SK-N-SH treated with all-trans-retinoic acid at 6 μM for 48 hours (cell line): ENCODE measurements around the gene NAPSA.

Source experiments
- ATAC-seq: fragments of 200-7000 bp; cut with Tn5 transposase; 3 replicates; pipeline ENCODE4 v1.9.1; 2020; ENCODE audit warnings: mild to moderate bottlenecking, moderate library complexity
- ARNTL ChIP-seq: fragments of 450-650 bp; formaldehyde crosslinking; IDR thresholded peaks from 2 replicates; pipeline ENCODE4 v1.5.0; 2020; ENCODE audit warnings: low read depth, mild to moderate bottlenecking, moderate library complexity, borderline replicate concordance
- BACH2 ChIP-seq: fragments of 250-450 bp; sonication (Bioruptor Pico); IDR thresholded peaks from 2 replicates; pipeline ENCODE4 v1.9.0; 2021; ENCODE audit warnings: mild to moderate bottlenecking, borderline replicate concordance
- CSDC2 ChIP-seq: fragments of 250-450 bp; sonication (Bioruptor Pico); IDR thresholded peaks from 2 replicates; pipeline ENCODE4 v1.5.0; 2020; ENCODE audit warnings: mild to moderate bottlenecking, moderate library complexity
- ESRRG ChIP-seq: fragments of 250-450 bp; sonication (Bioruptor Pico); IDR thresholded peaks from 2 replicates; pipeline ENCODE4 v1.6.1; 2021; ENCODE audit warnings: mild to moderate bottlenecking
- GLIS3 ChIP-seq: fragments of 250-450 bp; sonication (Bioruptor Pico); IDR thresholded peaks from 2 replicates; pipeline ENCODE4 v1.5.0; 2020; ENCODE audit warnings: mild to moderate bottlenecking, moderate library complexity
- ISL1 ChIP-seq: fragments of 250-450 bp; sonication (Bioruptor Pico); IDR thresholded peaks from 2 replicates; pipeline ENCODE4 v2.1.2; 2022; ENCODE audit warnings: mild to moderate bottlenecking, moderate library complexity
- OSR1 ChIP-seq: fragments of 250-450 bp; sonication (Bioruptor Pico); IDR thresholded peaks from 2 replicates; pipeline ENCODE4 v1.8.0; 2022; ENCODE audit warnings: moderate library complexity, mild to moderate bottlenecking, inconsistent platforms
- PPARA ChIP-seq: fragments of 250-450 bp; sonication (Bioruptor Pico); IDR thresholded peaks from 2 replicates; pipeline ENCODE4 v1.5.0; 2020; ENCODE audit warnings: mild to moderate bottlenecking, borderline replicate concordance
- RARB ChIP-seq: fragments of 250-450 bp; sonication (Bioruptor Pico); IDR thresholded peaks from 2 replicates; pipeline ENCODE4 v1.8.0; 2021; ENCODE audit warnings: mild to moderate bottlenecking, moderate library complexity
- SNAI2 ChIP-seq: fragments of 250-450 bp; sonication (Bioruptor Pico); IDR thresholded peaks from 2 replicates; pipeline ENCODE4 v1.5.0; 2020; ENCODE audit warnings: mild to moderate bottlenecking, moderate library complexity
- TCF4 ChIP-seq: fragments of 250-450 bp; sonication (Bioruptor Pico); IDR thresholded peaks from 2 replicates; pipeline ENCODE4 v1.8.0; 2021; ENCODE audit warnings: mild to moderate bottlenecking, moderate library complexity, borderline replicate concordance
- TOX ChIP-seq: fragments of 250-450 bp; sonication (Bioruptor Pico); IDR thresholded peaks from 2 replicates; pipeline ENCODE4 v1.8.0; 2021; ENCODE audit warnings: mild to moderate bottlenecking, moderate library complexity, borderline replicate concordance
- ZC3H10 ChIP-seq: fragments of 250-450 bp; sonication (Bioruptor Pico); IDR thresholded peaks from 2 replicates; pipeline ENCODE4 v1.5.1; 2021; ENCODE audit warnings: mild to moderate bottlenecking, moderate library complexity
- ZFP3 ChIP-seq: fragments of 250-450 bp; sonication (Bioruptor Pico); IDR thresholded peaks from 2 replicates; pipeline ENCODE4 v1.5.0; 2020; ENCODE audit warnings: mild to moderate bottlenecking, moderate library complexity
- ZFP30 ChIP-seq: fragments of 450-650 bp; formaldehyde crosslinking; IDR thresholded peaks from 2 replicates; pipeline ENCODE4 v1.5.0; 2022; ENCODE audit warnings: mild to moderate bottlenecking, moderate library complexity
- ZNF565 ChIP-seq: fragments of 450-650 bp; formaldehyde crosslinking; conservative IDR thresholded peaks from 2 replicates; pipeline ENCODE4 v1.5.0; 2020; ENCODE audit warnings: low read depth, mild to moderate bottlenecking, moderate library complexity
- ZNF70 ChIP-seq: fragments of 450-650 bp; formaldehyde crosslinking; IDR thresholded peaks from 2 replicates; pipeline ENCODE4 v1.5.0; 2020; ENCODE audit warnings: mild to moderate bottlenecking, moderate library complexity
- ZNF8 ChIP-seq: fragments of 450-650 bp; formaldehyde crosslinking; IDR thresholded peaks from 2 replicates; pipeline ENCODE4 v1.5.0; 2020; ENCODE audit warnings: mild to moderate bottlenecking, moderate library complexity
- TF ChIP-seq, protein P1 (sequence below): fragments of 250-450 bp; sonication (Bioruptor Pico); IDR thresholded peaks from 2 replicates; pipeline ENCODE4 v1.8.0; 2020; ENCODE audit warnings: mild to moderate bottlenecking, moderate library complexity, borderline replicate concordance
- TF ChIP-seq, protein P2 (sequence below): fragments of 250-450 bp; sonication (Bioruptor Pico); IDR thresholded peaks from 2 replicates; pipeline ENCODE4 v1.5.1; 2020; ENCODE audit warnings: low read depth, mild to moderate bottlenecking, moderate library complexity
- TF ChIP-seq, protein P3 (sequence below): fragments of 250-450 bp; sonication (Bioruptor Pico); IDR thresholded peaks from 2 replicates; pipeline ENCODE4 v1.5.1; 2021; ENCODE audit warnings: mild to moderate bottlenecking, moderate library complexity
- TF ChIP-seq, protein P4 (sequence below): fragments of 250-450 bp; sonication (Bioruptor Pico); IDR thresholded peaks from 2 replicates; pipeline ENCODE4 v1.5.0; 2020; ENCODE audit warnings: mild to moderate bottlenecking, moderate library complexity

Gene NAPSA

DNA sequence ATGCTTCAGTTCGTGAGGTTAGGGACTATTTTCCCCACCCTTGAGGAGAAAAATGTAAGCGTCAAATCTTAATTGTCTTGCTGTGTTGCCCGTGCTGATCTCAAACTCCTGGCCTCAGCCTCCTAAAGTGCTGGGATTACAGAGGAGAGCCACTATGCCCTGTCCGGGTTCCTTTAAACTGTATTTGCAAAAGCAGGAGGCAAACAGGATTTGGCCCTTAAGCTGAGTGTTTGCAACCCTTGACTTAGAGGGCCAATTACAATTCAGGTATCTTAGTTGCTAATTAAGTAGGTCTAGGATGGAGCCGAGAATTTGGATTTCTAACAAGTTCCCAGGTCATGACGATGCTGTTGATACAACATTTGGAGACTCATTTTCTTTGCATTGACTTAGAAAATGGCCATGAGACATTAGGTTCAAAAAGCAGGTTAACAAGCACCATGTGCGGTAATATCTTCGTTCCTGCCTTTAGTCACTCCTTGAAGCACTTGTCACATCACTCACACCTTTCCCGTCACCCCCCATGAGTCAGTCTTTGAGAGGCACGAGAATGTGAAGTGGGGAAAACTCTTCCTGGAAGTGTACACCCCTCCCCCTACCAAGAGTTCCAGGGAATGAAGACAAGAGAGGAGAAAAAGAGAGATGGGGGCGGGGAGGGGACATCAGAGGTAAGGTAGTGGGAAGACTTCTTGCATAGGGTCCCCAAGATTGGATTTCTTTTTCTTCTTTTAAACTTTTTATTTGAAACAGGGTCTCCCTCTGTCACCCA is 2.6 kb downstream of the NAPSA start:
- TF ChIP-seq, protein P1, sequence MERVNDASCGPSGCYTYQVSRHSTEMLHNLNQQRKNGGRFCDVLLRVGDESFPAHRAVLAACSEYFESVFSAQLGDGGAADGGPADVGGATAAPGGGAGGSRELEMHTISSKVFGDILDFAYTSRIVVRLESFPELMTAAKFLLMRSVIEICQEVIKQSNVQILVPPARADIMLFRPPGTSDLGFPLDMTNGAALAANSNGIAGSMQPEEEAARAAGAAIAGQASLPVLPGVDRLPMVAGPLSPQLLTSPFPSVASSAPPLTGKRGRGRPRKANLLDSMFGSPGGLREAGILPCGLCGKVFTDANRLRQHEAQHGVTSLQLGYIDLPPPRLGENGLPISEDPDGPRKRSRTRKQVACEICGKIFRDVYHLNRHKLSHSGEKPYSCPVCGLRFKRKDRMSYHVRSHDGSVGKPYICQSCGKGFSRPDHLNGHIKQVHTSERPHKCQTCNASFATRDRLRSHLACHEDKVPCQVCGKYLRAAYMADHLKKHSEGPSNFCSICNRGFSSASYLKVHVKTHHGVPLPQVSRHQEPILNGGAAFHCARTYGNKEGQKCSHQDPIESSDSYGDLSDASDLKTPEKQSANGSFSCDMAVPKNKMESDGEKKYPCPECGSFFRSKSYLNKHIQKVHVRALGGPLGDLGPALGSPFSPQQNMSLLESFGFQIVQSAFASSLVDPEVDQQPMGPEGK (CRISPR knock-in tag): no peak
- TF ChIP-seq ZNF8 (CRISPR knock-in tag) (no peak), TOX (no peak), TCF4 (CRISPR knock-in tag) (no peak), RARB (CRISPR knock-in tag) (no peak), ZNF565 (no peak), SNAI2 (no peak), ISL1 (no peak), GLIS3 (CRISPR knock-in tag) (no peak), ESRRG (no peak)
- ATAC-seq: no peak

DNA sequence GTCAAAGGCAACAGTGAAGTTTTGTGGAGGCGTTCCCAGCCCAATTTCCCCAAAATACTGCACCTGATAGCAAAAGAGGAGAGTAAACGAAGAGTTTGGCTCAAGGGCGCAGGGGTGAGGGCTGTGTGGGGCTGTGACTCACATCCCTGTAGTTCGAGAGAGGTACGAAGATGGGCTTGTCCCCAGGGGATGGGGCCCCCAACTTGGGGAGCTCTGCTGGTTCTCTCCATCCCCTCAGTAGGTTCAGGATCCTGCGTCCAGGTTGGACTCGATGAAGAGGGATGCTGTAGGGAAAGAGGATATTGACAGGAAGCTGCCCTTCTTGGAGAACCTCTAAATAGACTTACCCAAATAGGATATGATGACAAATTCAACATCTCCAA is 3.4 kb downstream of the NAPSA start:
- TF ChIP-seq TCF4 (CRISPR knock-in tag): no peak
- TF ChIP-seq, protein P2, sequence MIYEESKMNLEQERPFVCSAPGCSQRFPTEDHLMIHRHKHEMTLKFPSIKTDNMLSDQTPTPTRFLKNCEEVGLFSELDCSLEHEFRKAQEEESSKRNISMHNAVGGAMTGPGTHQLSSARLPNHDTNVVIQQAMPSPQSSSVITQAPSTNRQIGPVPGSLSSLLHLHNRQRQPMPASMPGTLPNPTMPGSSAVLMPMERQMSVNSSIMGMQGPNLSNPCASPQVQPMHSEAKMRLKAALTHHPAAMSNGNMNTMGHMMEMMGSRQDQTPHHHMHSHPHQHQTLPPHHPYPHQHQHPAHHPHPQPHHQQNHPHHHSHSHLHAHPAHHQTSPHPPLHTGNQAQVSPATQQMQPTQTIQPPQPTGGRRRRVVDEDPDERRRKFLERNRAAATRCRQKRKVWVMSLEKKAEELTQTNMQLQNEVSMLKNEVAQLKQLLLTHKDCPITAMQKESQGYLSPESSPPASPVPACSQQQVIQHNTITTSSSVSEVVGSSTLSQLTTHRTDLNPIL (CRISPR knock-in tag): no peak
- no peak for TF ChIP-seq ZFP3 (CRISPR knock-in tag)
- no peak for TF ChIP-seq ISL1
- no peak for TF ChIP-seq CSDC2 (CRISPR knock-in tag)
- TF ChIP-seq, protein P1 (CRISPR knock-in tag): no peak
- TF ChIP-seq ZNF565: no peak
- no peak for TF ChIP-seq ZFP30
- TF ChIP-seq SNAI2: no peak
- TF ChIP-seq ZC3H10 (CRISPR knock-in tag): no peak
- TF ChIP-seq GLIS3 (CRISPR knock-in tag): no peak
- no peak for TF ChIP-seq ZNF70 (CRISPR knock-in tag)
- no peak for TF ChIP-seq PPARA
- ATAC-seq: no peak

DNA sequence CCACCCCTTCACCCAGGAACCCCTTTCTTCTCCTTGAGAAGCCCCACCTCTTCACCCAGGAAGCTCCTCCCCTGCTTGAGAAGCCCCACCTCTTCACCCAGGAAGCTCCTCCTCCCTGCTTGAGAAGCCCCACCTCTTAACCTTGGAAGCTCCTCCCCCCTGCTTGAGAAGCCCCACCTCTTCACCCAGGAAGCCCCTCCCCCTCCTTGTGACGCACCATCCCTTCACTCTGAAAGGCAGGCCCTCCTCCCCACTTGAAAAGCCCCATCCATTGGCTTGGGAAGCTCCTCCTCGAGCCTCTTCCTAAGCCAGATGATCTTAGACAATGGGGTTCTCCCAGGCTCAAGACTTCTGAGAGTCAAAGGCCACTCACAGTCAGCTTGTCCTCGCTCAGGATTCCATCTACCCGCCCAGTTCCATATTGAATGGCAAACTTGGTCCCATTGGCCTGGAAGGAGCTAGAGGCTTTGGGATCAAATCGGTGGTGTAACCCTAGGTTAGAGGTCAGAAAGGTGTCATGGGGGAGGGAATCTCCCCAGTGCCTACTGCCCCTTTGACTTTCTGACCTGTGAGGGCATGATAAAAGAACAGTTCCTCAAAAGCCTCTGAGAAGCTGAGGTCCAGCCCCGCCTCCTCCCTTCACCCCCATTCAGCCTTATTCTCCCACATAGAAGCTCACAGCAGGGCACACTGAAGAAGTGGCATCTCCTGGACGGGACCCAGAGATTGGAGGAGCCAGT is 4.0 kb downstream of the NAPSA start:
- TF ChIP-seq, protein P3, sequence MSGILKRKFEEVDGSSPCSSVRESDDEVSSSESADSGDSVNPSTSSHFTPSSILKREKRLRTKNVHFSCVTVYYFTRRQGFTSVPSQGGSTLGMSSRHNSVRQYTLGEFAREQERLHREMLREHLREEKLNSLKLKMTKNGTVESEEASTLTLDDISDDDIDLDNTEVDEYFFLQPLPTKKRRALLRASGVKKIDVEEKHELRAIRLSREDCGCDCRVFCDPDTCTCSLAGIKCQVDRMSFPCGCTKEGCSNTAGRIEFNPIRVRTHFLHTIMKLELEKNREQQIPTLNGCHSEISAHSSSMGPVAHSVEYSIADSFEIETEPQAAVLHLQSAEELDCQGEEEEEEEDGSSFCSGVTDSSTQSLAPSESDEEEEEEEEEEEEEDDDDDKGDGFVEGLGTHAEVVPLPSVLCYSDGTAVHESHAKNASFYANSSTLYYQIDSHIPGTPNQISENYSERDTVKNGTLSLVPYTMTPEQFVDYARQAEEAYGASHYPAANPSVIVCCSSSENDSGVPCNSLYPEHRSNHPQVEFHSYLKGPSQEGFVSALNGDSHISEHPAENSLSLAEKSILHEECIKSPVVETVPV: no peak
- no peak for TF ChIP-seq ZNF70 (CRISPR knock-in tag)
- TF ChIP-seq, protein P1 (CRISPR knock-in tag): no peak
- TF ChIP-seq TOX: no peak
- TF ChIP-seq ARNTL (CRISPR knock-in tag): no peak
- TF ChIP-seq OSR1 (CRISPR knock-in tag): no peak
- no peak for TF ChIP-seq PPARA
- no peak for TF ChIP-seq BACH2 (CRISPR knock-in tag)
- TF ChIP-seq ZFP3 (CRISPR knock-in tag): no peak
- TF ChIP-seq, protein P4, sequence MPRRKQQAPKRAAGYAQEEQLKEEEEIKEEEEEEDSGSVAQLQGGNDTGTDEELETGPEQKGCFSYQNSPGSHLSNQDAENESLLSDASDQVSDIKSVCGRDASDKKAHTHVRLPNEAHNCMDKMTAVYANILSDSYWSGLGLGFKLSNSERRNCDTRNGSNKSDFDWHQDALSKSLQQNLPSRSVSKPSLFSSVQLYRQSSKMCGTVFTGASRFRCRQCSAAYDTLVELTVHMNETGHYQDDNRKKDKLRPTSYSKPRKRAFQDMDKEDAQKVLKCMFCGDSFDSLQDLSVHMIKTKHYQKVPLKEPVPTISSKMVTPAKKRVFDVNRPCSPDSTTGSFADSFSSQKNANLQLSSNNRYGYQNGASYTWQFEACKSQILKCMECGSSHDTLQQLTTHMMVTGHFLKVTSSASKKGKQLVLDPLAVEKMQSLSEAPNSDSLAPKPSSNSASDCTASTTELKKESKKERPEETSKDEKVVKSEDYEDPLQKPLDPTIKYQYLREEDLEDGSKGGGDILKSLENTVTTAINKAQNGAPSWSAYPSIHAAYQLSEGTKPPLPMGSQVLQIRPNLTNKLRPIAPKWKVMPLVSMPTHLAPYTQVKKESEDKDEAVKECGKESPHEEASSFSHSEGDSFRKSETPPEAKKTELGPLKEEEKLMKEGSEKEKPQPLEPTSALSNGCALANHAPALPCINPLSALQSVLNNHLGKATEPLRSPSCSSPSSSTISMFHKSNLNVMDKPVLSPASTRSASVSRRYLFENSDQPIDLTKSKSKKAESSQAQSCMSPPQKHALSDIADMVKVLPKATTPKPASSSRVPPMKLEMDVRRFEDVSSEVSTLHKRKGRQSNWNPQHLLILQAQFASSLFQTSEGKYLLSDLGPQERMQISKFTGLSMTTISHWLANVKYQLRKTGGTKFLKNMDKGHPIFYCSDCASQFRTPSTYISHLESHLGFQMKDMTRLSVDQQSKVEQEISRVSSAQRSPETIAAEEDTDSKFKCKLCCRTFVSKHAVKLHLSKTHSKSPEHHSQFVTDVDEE: no peak
- TF ChIP-seq RARB (CRISPR knock-in tag): no peak
- no peak for TF ChIP-seq TCF4 (CRISPR knock-in tag)
- ATAC-seq: no peak
